Renal pelvis (tissue), 4 donors: ENCODE measurements around the gene CDK15. TPM values are rescaled to one million over a fixed set of nuclear protein-coding genes. Genes with fewer than 3 reads are reported as not detected.
"Not testable (repeated sequence)": the region's sequence is repeated elsewhere in the genome, so short reads cannot be mapped to it uniquely, and the experiment has no call there.

Experiments used
- DNase-seq: peaks from one replicate; pipeline ENCODE4 v3.0.0-alpha.2; 2013
- polyA plus RNA-seq, 3 donors: library from polyadenylated mRNA; unstranded; fragments of 120-200 nt; gene quantifications; one replicate each; pipeline ENCODE4 v1.2.1, GENCODE V29; 2013; ENCODE audit not compliant: insufficient read length in 3 of 3

CDK15 gene
- polyA plus RNA-seq, 3 donors = 1.0 to 1.5 (median 1.5) TPM

DNA sequence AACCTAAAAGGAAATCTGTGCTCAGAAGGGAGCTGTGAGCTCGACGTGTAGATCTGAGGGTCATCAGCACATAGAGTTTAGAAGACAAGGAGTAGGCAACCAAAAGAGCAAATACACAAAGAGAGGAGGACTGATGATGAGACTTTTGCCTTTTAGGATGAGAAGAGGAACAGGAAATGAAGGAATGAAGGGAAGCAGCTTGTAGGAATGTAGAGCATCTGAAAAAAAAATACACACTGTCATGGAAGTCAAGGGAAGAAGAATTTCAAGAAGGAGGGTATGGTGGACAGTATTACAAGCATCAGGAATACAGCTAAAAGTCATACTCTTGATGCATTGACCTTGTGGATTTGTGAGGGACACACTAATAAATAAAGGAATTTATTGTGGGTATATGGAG lies 21.9 kb downstream of the CDK15 start:
- DNase-seq = no peak

GRCh38 chr2:201830666-201831065 lies 24.3 kb downstream of the CDK15 start:
- no peak for DNase-seq

GRCh38 chr2:201831469-201831868 lies 25.1 kb downstream of the CDK15 start:
- DNase-seq = no peak

- no peak for DNase-seq
Measured at GRCh38 chr2:201833781-201834180, 27.4 kb downstream of the CDK15 start.

DNA sequence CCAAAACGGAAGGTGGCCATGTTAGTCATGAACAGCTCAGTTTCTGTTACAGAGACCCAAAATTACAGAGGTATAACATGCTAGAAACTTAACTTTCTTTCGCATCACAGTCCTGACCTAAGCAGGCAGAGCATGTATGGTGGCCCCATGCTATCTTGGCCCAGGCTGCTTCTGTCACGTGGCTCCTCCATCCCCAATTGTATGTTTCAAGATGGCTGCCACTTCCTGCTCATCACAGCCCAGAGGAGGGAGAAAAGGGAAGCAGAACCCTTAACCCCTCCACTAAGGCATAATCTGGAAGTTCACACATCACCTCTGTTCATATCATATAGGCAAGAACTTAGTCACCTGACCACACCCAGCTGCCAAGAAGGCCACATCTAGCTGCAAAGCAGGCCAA lies 28.7 kb downstream of the CDK15 start:
- no peak for DNase-seq

- no peak for DNase-seq
Measured at GRCh38 chr2:201837391-201837790, 31.1 kb downstream of the CDK15 start.

- DNase-seq = no peak
Measured at GRCh38 chr2:201837824-201838431, 31.6 kb downstream of the CDK15 start.

DNA sequence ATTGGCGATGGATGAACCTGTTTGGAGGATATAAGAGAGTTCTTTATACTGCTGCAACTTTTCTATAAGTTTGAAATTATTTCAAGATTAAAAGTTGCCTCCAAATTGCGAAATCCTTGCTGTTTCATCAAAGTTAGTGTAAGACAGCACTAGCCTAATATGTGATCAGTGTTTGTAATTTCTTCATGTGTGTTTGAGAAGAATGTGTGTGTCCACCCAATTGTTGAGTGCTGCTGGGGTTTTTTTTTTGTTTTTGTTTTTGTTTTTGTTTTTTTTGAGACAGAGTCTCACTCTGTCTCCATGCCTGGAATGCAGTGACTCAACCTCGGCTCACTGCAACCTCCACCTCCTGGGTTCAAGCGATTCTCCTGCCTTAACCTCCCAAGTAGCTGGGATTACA lies 33.4 kb downstream of the CDK15 start:
- DNase-seq = no peak

- no peak for DNase-seq
Measured at GRCh38 chr2:201840726-201841125, 34.4 kb downstream of the CDK15 start.

DNA sequence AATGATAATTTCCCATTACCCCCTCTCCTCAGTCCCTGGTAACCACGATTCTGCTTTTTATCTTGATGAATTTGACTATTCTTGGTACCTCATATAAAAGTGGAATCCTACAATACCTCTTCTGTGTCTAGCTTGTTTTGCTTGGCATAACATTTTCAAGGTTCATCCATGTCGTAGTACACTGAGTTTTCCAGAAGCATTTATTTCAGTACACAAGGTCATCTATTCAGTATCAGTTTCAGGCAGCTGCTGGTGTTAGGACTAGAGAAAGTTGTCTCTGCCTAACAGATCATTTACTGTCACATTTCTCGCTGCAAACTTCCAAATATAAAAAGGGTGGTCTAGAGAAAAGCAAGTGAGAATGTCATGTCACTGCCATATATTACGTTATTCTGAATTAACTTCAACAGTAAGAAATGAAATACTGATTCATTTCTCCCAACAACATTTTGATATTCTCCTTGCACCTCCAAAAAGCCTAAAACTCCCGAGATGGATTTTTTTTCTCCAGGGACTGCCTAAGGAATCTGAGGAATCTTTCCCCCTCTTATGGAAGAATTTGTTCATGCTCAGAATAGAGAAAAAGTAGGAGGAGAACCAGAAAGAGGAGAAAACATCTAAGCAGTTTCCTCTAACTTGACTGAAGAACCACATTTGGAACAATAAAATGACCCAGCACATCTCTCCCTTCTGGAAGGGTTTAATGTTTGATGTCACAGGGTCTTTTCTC lies 36.0 kb downstream of the CDK15 start:
- DNase-seq = no peak

DNA sequence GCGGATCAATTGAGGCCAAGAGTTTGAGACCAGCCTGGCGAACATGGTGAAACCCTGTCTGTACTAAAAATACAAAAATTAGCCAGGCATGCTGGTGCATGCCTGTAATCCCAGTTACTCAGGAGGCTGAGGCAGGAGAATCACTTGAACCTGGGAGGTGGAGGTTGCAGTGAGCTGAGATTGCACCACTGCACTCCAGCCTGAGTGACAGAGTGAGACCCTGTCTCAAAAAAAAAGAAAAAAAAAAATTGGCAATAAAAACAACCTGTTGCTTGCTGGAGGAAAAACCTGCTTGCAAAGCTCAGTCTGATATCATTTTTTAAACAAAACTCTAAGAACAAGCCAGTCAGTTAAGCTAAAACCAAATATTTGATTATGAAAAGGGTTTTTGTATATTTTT lies 38.6 kb downstream of the CDK15 start:
- not testable (repeated sequence) for DNase-seq

DNA sequence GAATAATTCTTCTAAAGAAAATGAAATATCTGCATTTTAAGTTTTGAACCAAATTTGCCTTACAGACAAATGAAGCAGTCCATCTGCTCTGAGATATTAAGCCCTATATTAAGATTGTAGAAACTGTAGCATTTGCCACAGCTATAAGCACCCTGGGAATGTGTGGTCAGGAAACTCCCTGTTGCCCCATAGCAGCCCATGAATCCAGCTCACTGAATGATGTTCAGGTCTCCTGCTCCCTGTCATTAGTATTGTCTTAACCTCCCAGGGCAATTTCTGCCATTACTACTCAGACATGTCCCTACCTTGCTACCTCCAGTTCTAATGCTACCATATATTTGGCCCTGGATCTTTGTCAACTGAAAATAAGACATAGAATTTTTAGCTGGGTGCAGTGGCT lies 41.1 kb downstream of the CDK15 start:
- no peak for DNase-seq

DNA sequence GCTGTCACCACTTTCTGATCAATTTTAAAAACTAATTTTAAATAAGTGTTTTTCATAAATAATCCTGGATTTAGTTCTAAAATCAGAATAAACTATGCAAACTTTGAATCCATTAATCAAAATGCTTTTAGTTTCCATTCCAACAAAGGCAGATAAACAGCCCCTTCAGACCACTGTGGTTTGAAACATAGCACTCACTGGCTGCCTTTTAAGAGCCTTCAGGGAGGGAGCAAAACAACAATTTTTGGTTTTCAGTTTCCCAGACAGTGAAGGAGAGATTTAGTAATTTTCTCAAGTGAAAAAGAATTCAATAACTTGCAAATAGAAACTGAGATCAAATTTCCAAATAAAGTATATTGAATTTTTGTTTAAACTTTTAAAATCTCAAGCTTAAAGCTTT lies 46.1 kb downstream of the CDK15 start:
- DNase-seq = no peak

DNA sequence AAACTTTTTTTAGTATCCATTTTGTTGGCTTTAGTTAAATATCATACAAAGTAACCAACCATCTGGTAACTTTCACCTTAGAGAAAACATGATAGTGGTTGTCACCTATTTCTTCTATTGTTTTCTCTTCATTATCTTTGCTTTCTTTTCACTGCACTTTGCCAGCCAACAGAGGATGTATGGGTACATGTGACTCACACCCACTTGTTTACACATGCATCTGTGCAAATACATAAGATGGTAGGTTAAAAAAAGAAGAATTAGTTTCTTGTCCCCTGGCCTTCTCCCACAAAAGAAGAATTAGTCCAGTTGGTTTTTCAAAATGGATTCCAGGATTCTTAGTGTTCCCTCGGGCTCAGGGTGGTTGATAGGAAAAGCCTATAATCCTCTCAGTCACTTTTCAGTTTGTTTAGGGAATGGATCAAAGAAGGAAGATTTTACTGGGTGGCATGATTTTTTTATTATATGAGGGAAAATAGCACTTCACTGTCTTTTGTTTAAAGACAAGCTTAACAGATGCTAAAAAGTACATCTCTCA lies 46.6 kb downstream of the CDK15 start:
- DNase-seq = no peak

GRCh38 chr2:201854221-201854801 lies 48.0 kb downstream of the CDK15 start:
- no peak for DNase-seq

- no peak for DNase-seq
Measured at GRCh38 chr2:201854841-201855240, 48.5 kb downstream of the CDK15 start.

GRCh38 chr2:201855356-201855755 lies 49.0 kb downstream of the CDK15 start:
- DNase-seq = no peak

DNA sequence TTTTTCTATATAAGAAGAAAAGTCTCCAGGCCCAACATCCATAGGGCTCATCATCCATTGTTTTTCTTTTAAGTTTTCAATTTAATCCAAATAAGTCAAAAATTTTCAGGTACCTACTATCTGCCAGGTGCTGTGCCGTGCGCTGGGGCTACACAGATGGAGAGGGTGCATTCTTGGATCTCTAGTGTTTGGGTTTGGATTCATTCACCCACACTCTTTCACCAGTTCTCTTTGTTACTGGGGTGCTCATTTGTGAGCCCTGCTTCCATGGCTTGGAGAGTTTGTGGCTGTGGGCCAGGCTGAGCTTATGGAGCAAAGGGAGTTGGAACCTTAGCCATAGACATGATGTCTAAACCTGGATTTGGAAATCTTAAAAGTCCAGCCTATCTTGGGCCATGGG lies 51.0 kb downstream of the CDK15 start:
- DNase-seq = no peak

- peak; percentile 87 for DNase-seq
Measured at GRCh38 chr2:201858281-201859184, 52.2 kb downstream of the CDK15 start.

GRCh38 chr2:201859949-201860348 lies 53.6 kb downstream of the CDK15 start:
- DNase-seq = no peak

- peak; percentile 84 for DNase-seq
Measured at GRCh38 chr2:201860636-201861066, 54.3 kb downstream of the CDK15 start.

- DNase-seq = no peak
Measured at GRCh38 chr2:201862843-201863242, 56.5 kb downstream of the CDK15 start.
